MCF 10A (cell line): ENCODE data around the gene TACSTD2. TPM values are rescaled to one million over a fixed set of nuclear protein-coding genes. Genes with fewer than 3 reads are reported as not detected.

ENCODE experiments used
- BruUV-seq: library from RNA; stranded (reverse); fragments of 400-500 nt; replicated peaks from 2 replicates; lab custom pipeline; 2021; lab: Mats Ljungman, UMichigan
- CTCF ChIA-PET: fragments of 300-600 bp; sonication (Branson Sonifier 250); formaldehyde crosslinking; extraction: SDS; loops from one replicate; lab custom pipeline; 2021; ENCODE audit warnings: antibody characterized with exemption, inconsistent platforms; lab: Yijun Ruan, JAX
- POLR2A ChIA-PET: fragments of 300-600, 350-650 bp; sonication (Branson Sonifier 250); formaldehyde crosslinking; extraction: SDS; loops from one replicate; lab custom pipeline; 2020; ENCODE audit warnings: antibody characterized with exemption, inconsistent platforms; lab: Yijun Ruan, JAX
- DNase-seq: peaks from one replicate; pipeline ENCODE4 v3.0.0-alpha.2; 2018; ENCODE audit not compliant: unreplicated experiment
- H3K27ac Mint-ChIP-seq: one replicate; pipeline ENCODE4 v1.8.0; 2022; ENCODE audit warnings: mild to moderate bottlenecking, low read depth, mixed read lengths; ENCODE audit not compliant: unreplicated experiment
- H3K27me3 Mint-ChIP-seq: one replicate; pipeline ENCODE4 v1.8.0; 2022; ENCODE audit warnings: mixed read lengths; ENCODE audit not compliant: insufficient read depth, unreplicated experiment
- H3K36me3 Mint-ChIP-seq: one replicate; pipeline ENCODE4 v1.8.0; 2022; ENCODE audit warnings: mild to moderate bottlenecking, moderate library complexity, mixed read lengths; ENCODE audit not compliant: insufficient read depth, unreplicated experiment
- H3K4me1 Mint-ChIP-seq: one replicate; pipeline ENCODE4 v1.8.0; 2022; ENCODE audit warnings: mixed read lengths; ENCODE audit not compliant: insufficient read depth, unreplicated experiment
- H3K4me3 Mint-ChIP-seq: one replicate; pipeline ENCODE4 v1.8.0; 2022; ENCODE audit warnings: mild to moderate bottlenecking, moderate library complexity, mixed read lengths; ENCODE audit not compliant: unreplicated experiment
- H3K9me3 Mint-ChIP-seq: one replicate; pipeline ENCODE4 v1.8.0; 2022; ENCODE audit warnings: mixed read lengths; ENCODE audit not compliant: unreplicated experiment
- CTCF ChIP-seq: fragments of 200-600 bp; IDR thresholded peaks from one replicate; pipeline ENCODE4 v1.8.0; 2022; ENCODE audit warnings: antibody characterized with exemption, mild to moderate bottlenecking; ENCODE audit not compliant: unreplicated experiment
- intact Hi-C: fragments of 100-400 bp; cut with micrococcal nuclease; formaldehyde crosslinking; loops from 2 replicates; pipeline ENCODE4 v1.14.1; 2022
- total RNA-seq: library from RNA; stranded (reverse); gene quantifications from 2 replicates; pipeline ENCODE4 v1.2.3, GENCODE V29; 2022

The TACSTD2 gene
- total RNA-seq, 1 experiment from 2014 or later = 14.8 TPM

GRCh38 chr1:58577654-58578030, 590 bp upstream of the TACSTD2 start:
- POLR2A ChIA-PET = interaction anchor here (0.6 to 9.8 kb wide), 16 partner anchors 7 to 201 kb away, joined by 3 to 151 read pairs (median 4); partner anchors contain the start of gene OMA1
- Mint-ChIP-seq H3K36me3 (peaks cover 8% of the 10 kb centered on the region), H3K27ac (peak overlapping the region; percentile 70)

GRCh38 chr1:58576325-58576726, 726 bp downstream of the TACSTD2 start:
- peak overlapping the region; percentile 89 for H3K4me3 Mint-ChIP-seq
- peaks cover 31% of the 10 kb centered on the region for H3K4me1 Mint-ChIP-seq
- no peaks in the 10 kb centered on the region for H3K9me3 Mint-ChIP-seq
- no peak for TF ChIP-seq CTCF
- H3K27ac Mint-ChIP-seq = peak overlapping the region; percentile 70
- intact Hi-C loops = loop anchor here (1.0 kb wide), 2 partner anchors 8 to 42 kb away; no protein-coding TSS in a partner anchor
- no peaks in the 10 kb centered on the region for H3K27me3 Mint-ChIP-seq
- DNase-seq = peak; percentile 66
- POLR2A ChIA-PET = interaction anchor here (0.7 to 9.8 kb wide), 17 partner anchors 9 to 1239 kb away, joined by 3 to 151 read pairs (median 6); partner anchors contain the start of genes MYSM1 and OMA1
- TSS peak; percentile 13 for BruUV-seq
- CTCF ChIA-PET = no interaction called here
- peaks cover 8% of the 10 kb centered on the region for H3K36me3 Mint-ChIP-seq

More at GRCh38 chr1:58577654-58578030, 590 bp upstream of the TACSTD2 start:
- DNase-seq = peak; percentile 38
- intact Hi-C loops = loop anchor here (1.0 kb wide), 1 partner anchor 75 kb away; no protein-coding TSS in a partner anchor
- Mint-ChIP-seq H3K4me3 (peak overlapping the region; percentile 89), H3K9me3 (no peaks in the 10 kb centered on the region), H3K27me3 (no peaks in the 10 kb centered on the region), H3K4me1 (peaks cover 27% of the 10 kb centered on the region)
- TF ChIP-seq CTCF = no peak
- CTCF ChIA-PET = interaction anchor here (0.6 to 5.8 kb wide), 9 partner anchors 13 to 74 kb away, joined by 3 to 30 read pairs (median 3); partner anchors contain the start of gene OMA1
- BruUV-seq = no TSS peak

DNA sequence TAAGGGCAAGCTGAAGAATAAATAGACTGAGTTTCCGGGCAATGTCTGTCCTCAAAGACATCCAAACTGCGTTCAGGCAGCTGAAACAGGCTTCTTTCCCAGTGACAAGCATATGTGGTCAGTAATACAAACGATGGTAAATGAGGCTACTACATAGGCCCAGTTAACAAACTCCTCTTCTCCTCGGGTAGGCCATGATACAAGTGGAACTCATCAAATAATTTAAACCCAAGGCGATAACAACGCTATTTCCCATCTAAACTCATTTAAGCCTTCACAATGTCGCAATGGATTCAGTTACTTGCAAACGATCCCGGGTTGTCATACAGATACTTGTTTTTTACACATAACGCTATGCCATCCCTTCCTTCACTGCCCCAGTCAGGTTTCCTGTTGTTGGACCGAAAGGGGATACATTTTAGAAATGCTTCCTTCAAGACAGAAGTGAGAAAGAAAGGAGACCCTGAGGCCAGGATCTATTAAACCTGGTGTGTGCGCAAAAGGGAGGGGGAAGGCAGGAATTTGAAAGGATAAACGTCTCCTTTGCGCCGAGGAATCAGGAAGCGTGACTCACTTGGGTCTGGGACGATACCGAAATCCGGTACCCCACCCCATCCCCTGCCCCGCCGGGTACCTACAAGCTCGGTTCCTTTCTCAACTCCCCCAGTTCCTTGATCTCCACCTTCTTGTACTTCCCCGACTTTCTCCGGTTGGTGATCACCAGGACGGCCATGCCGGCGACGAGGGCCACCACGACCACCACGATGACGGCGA, 1.3 kb downstream of the TACSTD2 start:
- CTCF ChIA-PET = interaction anchor here (0.7 to 5.3 kb wide), 4 partner anchors 28 to 83 kb away, joined by 3 to 58 read pairs (median 24); partner anchors contain the start of gene OMA1
- POLR2A ChIA-PET = interaction anchor here (0.7 to 9.8 kb wide), 23 partner anchors 9 to 1239 kb away, joined by 3 to 151 read pairs (median 6); partner anchors contain the start of genes MYSM1 and OMA1
- BruUV-seq = TSS peak; percentile 86
- Mint-ChIP-seq H3K9me3 (no peaks in the 10 kb centered on the region), H3K27me3 (no peaks in the 10 kb centered on the region), H3K4me3 (peak overlapping the region; percentile 89), H3K4me1 (peaks cover 31% of the 10 kb centered on the region), H3K36me3 (peaks cover 8% of the 10 kb centered on the region), H3K27ac (peak overlapping the region; percentile 70)
- peak; percentile 75 for DNase-seq
- intact Hi-C loops = loop anchor here (1.0 kb wide), 3 partner anchors 9 to 43 kb away; partner anchors contain the start of gene OMA1
- TF ChIP-seq CTCF = no peak

- Mint-ChIP-seq H3K9me3 (no peaks in the 10 kb centered on the region), H3K4me3 (peak overlapping the region; percentile 89), H3K36me3 (peaks cover 8% of the 10 kb centered on the region), H3K4me1 (peaks cover 31% of the 10 kb centered on the region), H3K27me3 (no peaks in the 10 kb centered on the region), H3K27ac (peak overlapping the region; percentile 70)
- TF ChIP-seq CTCF = no peak
- BruUV-seq = no TSS peak
- POLR2A ChIA-PET = interaction anchor here (0.7 to 9.8 kb wide), 14 partner anchors 10 to 1188 kb away, joined by 3 to 151 read pairs (median 9); partner anchors contain the start of gene OMA1
- CTCF ChIA-PET = interaction anchor here (0.6 to 5.3 kb wide), 5 partner anchors 27 to 1753 kb away, joined by 3 to 58 read pairs (median 4); partner anchors contain the start of gene OMA1
- peak; percentile 8 for DNase-seq
- intact Hi-C loops = loop anchor here (1.0 kb wide), 1 partner anchor 29 kb away; the partner anchor contains the start of gene OMA1
Observed at GRCh38 chr1:58574816-58575215, 2.2 kb downstream of the TACSTD2 start.
